Stimulated activated CD4-positive, alpha-beta T cell treated with anti-CD3 and anti-CD28 coated beads, Interleukin-1b, Interleukin-23, amount 100 ng/mL, for 1 hour (primary cell): Measurements from ENCODE around the gene USH2A.
"Not testable (repeated sequence)": the region's sequence is repeated elsewhere in the genome, so short reads cannot be mapped to it uniquely, and the experiment has no call there.

Source experiments
- DNase-seq, 2 donors: peaks; one replicate each; pipeline ENCODE4 v3.0.0-alpha.2; 2020; ENCODE audit warnings: low read depth in 2 of 2

USH2A gene

GRCh38 chr1:216410026-216410425, 13.2 kb downstream of the USH2A start:
- no peak for DNase-seq

DNA sequence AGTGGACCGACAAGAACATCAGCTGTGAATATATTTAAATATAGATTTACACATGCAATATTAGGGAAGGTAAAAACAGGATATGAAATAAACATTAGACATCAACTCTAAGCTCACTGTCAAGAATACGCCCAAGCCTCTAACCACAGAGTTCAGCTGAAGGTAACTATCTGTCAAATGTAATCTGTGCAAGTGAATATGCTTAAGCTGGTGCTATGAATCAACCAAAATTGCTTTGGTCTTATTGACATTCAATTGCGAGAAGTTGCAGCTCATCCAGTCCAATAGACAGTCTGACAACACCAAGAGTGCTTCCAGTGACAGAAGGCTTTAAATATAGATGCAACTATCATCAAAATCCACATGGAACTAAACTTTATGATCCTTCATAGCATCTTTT, 32.3 kb downstream of the USH2A start:
- no peak for DNase-seq

- DNase-seq, result no peak
Observed at GRCh38 chr1:216389774-216390173, 33.5 kb downstream of the USH2A start.

GRCh38 chr1:216388558-216388957, 34.7 kb downstream of the USH2A start:
- DNase-seq, result no peak

DNA sequence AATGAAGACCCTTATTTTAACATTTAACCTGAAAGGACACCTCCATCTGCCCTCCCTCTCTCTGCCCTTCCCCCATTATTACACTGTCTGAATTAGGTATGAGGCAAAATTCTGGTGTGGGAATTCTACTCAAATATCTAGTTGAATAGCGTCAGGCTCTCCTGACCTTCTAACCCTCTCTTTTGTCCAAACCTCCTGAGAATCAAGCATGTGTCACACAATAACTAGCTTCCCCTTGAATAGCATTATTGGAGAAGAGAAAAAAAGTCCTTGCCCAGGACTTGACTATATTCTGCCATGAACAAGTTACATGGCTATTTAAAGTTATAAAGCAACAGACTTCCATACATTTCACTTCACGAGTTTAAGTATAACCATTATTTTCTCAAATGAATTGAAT, 35.5 kb downstream of the USH2A start:
- DNase-seq, result no peak

GRCh38 chr1:216379441-216379840, 43.8 kb downstream of the USH2A start:
- no peak for DNase-seq

GRCh38 chr1:216368249-216368648, 55.0 kb downstream of the USH2A start:
- no peak for DNase-seq

DNA sequence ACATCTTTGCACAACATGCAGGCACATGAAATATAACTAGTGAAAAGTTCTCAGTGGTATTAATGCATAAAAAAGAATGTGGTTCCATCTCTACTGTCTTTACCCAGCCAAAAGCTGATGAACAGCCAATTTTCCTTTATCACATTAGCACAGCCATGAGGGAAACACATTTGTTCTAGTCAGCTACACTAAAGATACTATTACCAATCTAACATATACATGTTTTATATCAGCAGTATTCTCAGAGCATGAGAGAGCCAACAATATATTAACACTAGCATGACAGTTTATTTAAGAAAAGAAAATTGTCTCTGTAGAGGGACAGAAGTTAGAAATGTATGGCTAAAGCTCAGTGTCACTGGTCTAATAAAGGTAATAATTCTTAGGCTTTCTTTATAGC, 56.3 kb downstream of the USH2A start:
- DNase-seq, result no peak

GRCh38 chr1:216356945-216357344, 66.3 kb downstream of the USH2A start:
- DNase-seq, result no peak

DNA sequence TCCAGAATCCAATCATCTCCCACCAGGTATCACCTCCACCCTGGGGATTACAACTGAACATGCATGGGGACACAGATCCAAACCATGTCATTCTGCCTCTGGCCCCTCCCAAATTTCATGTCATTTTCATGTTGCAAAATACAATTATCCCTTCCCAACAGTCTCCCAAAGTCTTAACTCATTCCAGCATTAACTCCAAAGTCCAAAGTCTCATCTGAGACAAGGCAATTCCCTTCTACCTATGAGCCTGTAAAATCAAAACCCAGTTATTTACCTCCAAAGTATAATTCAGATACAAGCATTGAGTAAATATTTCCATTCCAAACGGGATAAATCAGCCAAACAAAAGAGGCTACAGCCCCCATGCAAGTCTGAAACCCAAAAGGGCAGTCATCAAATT, 73.1 kb downstream of the USH2A start:
- no peak for DNase-seq

DNA sequence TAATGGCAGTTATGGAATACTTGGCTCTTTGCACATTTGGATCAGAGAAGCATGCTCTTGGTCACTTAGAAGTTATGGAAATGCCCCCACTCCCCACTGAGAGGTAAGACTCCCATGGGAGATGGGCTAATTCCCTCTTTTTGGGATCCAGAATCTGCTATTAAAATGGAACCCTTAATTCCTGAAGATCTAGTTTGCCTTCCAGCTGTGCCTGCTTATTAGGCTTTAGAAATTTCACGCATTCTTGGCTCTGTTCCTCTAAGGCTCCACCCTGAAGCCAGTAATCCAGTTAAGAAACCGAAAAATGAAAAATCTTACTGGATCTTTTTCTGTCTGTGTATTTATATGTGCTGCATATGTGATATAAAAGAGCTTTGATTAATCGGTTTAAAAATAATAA, 76.7 kb downstream of the USH2A start:
- DNase-seq, result no peak

GRCh38 chr1:216340542-216340941, 82.7 kb downstream of the USH2A start:
- DNase-seq, result not testable (repeated sequence)

GRCh38 chr1:216332462-216332861, 90.8 kb downstream of the USH2A start:
- DNase-seq, result no peak

DNA sequence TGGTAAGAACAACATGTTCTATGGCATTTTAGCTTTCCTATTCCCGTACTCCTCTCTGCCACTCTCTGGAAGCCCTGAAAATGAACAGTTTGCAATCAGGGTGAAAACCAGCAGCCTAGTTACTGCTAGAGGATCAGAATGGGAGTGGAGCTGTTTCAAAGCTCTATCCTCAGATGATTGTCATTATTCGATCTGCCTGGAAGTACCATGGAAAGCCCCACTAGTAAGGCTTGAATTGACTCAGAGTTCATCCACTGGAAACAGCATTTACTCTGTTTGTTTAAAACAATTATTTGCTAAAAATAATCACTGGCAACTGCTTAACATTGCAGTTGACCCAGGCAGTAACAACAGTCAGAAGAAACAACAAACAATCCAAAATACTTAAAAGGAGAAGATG, 91.2 kb downstream of the USH2A start:
- DNase-seq, result no peak

DNA sequence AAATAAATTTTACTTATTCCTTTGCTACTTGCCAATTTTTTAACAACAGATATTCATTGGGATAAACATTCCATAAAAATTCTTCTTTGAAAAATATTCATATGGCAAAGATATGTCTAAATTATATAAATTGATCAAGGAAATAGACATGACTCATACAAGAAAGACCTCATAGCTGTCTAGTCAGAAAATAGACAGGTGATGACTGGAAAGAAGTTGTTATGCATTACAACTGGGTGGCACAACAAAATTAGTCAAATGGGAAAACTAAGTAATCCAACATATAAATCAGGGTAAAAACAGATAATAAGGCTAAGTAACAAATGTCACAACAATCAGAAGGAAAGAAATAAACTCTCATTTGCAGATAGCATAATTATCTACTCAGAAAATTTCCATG, 92.0 kb downstream of the USH2A start:
- DNase-seq, result no peak

DNA sequence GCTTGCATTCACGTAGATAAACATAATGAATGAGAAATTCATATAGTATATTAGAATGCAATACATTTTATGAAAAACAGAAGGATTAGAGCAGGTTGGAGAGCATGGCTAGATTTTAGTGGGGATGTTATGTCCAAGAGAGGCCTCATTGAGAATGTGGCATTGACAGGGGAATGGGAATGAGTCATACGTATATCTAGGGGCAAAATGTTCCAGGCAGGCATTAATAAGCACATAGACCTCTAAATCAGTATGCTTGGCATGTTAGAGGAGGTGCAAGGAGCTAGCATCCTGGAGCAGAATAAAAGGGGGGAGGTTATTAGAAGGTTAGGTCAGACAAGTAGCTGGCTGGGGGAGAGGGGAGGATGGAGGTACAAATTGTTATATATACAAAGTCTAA, 93.0 kb downstream of the USH2A start:
- DNase-seq, result no peak

DNA sequence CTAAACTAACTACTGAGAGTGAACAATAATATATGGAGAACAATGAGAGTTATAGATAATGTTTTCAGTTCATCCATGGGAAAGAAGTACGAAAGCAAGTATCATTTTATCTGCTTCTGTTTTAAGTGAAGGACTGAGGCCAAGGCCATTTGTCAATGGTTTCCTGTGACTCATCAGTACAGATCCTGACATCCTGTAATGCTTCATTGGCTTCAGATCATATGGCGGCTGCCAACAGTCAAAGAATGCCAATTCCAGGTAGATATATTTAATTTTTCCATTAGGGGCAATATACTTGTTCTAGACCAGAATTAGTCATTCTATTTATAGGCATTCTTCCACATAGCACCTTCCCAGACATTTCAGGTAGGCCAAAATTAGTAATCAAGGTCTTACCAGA, 97.3 kb downstream of the USH2A start:
- DNase-seq, result no peak

DNA sequence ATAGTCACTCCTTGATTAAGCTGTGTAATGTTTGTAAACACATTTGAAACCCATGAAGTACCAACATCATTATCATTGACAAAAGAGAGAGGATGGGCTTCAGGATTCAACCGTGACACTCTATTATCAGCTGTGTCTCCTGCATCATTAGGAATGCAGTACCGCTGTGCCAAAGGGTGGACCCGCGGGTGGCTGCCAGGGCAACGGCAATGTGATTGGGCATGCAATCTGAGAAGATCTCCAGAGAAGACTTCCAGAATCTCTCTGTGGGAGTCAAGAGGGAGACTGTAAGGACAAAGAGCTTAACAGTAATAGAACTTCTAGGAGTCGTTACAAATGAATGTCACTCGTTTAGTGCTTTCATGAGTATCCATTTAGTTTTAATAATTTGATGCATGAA, 97.9 kb downstream of the USH2A start:
- DNase-seq, result no peak

- no peak for DNase-seq
Observed at GRCh38 chr1:216323344-216323743, 99.9 kb downstream of the USH2A start.

DNA sequence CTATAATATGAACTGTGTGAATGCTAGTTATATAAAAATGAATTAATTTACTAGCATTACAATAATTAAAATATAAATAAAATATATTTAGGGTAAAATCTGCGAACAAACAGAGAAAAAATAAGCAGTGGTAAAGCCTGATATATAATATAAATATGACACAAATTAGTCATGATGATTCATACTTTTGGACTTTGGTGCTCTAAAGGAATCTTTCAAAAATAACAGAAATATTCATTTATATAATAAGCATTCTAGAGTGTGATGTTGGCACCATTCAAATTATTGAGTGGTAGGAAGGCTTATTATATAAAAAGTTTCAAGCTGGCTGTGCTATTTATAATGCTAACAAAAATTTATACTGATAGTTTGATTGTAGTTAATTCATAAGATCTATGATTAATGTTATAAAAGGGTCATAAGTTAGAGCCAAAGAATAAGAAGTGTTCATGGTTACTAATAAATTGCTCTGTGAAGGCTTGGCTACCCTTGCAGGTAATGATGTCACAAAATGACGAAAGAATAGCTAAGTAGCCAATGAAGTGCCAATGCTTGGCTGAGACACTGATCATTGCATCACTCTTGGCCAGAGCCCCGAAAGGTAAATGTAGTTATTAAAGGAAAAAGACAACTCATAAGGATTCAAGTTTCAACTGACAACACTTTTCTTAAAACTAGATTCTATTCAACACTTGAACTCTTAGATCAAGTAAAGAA, 108.7 kb downstream of the USH2A start:
- no peak for DNase-seq

GRCh38 chr1:216310776-216311175, 112.5 kb downstream of the USH2A start:
- DNase-seq, result no peak

DNA sequence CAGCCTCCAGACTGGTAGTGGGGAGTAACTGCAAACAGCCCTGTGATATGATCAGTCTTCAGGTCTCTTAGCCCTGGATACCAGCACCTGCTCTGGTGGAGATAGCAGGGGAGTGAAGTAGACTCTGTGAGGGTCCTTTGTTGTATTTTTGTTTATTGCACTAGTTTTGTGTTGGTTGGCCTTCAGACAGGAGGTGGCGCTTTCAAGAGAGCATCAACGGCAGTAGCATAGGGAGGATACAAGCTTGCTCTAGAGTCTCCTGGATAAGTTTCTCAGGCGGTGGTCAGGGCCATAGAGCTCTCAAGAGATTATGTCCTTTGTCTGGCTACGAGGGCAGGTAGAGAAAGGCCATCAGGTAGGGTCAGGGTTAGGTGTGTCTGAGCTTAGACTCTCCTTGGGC, 116.4 kb downstream of the USH2A start:
- no peak for DNase-seq

GRCh38 chr1:216303690-216304089, 119.6 kb downstream of the USH2A start:
- no peak for DNase-seq

DNA sequence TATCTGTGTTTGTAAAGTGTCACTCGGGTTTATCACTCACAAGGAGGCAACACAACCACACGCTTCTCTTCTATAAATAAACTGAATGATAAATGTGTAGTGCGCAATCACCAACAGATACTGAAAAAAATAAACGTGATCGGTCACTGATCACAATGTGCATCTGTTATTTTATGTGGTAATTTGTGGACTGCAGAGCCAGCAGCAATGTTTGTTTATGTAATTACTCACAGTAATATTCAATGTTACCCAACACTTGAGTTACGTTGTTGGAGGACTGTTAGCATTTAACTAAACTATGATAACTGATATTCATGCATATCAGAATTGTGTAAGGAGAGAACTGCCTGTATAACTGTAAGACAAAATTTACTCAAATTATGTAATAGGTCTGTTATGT, 129.6 kb downstream of the USH2A start:
- no peak for DNase-seq
